CD14-positive monocyte (primary cell): ENCODE data around the gene GTF2I. TPM values are rescaled to one million over a fixed set of nuclear protein-coding genes. Genes with fewer than 3 reads are reported as not detected.
"Not testable (repeated sequence)": the region's sequence is repeated elsewhere in the genome, so short reads cannot be mapped to it uniquely, and the experiment has no call there.

ENCODE experiments used
- DNase-seq, 3 donors: peaks; one replicate each; pipeline ENCODE4 v3.0.0-alpha.2; 2011 to 2022
- H2AFZ ChIP-seq: 2 replicates; pipeline ENCODE4 v1.6.0; 2012; ENCODE audit warnings: mild to moderate bottlenecking, low read depth, low read length, inconsistent platforms; ENCODE audit not compliant: insufficient read depth, poor library complexity, severe bottlenecking
- H3K27ac ChIP-seq, 2 donors: 1 replicate in 1 of 2; 2 replicates in 1 of 2; pipeline ENCODE4 v1.5.1; 2012 to 2013; ENCODE audit warnings: low read length in 2 of 2, control low read depth in 1 of 2, inconsistent platforms in 1 of 2, low read depth in 1 of 2, mild to moderate bottlenecking in 1 of 2
- H3K27me3 ChIP-seq, 2 donors: one replicate each; pipeline versions ENCODE4 v1.6.0 to v1.6.1; 2011 to 2013; ENCODE audit warnings: low read length in 2 of 2; ENCODE audit not compliant: control insufficient read depth in 2 of 2, insufficient read depth in 2 of 2
- H3K36me3 ChIP-seq, 2 donors: replicated peaks in 1 of 2; 1 replicate in 1 of 2; 2 replicates in 1 of 2; pipeline versions ENCODE4 v1.5.1 to v1.6.1; 2012 to 2013; ENCODE audit warnings: low read length in 2 of 2, control low read depth in 1 of 2, inconsistent platforms in 1 of 2, mild to moderate bottlenecking in 1 of 2; ENCODE audit not compliant: insufficient read depth in 2 of 2, control insufficient read depth in 1 of 2
- H3K4me1 ChIP-seq, 2 donors: 1 replicate in 1 of 2; 2 replicates in 1 of 2; pipeline versions ENCODE4 v1.5.1 to v1.6.1; 2012 to 2013; ENCODE audit warnings: low read length in 2 of 2, control low read depth in 1 of 2, inconsistent platforms in 1 of 2, mild to moderate bottlenecking in 1 of 2, moderate library complexity in 1 of 2; ENCODE audit not compliant: insufficient read depth in 2 of 2, control insufficient read depth in 1 of 2
- H3K4me2 ChIP-seq: replicated peaks from 2 replicates; pipeline ENCODE3; 2012; ENCODE audit warnings: low read length, moderate library complexity, mild to moderate bottlenecking; ENCODE audit not compliant: poor library complexity, severe bottlenecking; ENCODE audit errors: extremely low read depth
- H3K4me3 ChIP-seq, 3 experiments: fragments of 200-600 bp in 1 of 3; sonication (generic) in 1 of 3; replicated peaks in 1 of 3; 1 replicate in 2 of 3; 2 replicates in 1 of 3; pipeline ENCODE4 v1.5.1; 2011 to 2013; ENCODE audit warnings: low read length in 3 of 3, mild to moderate bottlenecking in 3 of 3, control low read depth in 2 of 3, low read depth in 2 of 3, inconsistent platforms in 1 of 3, moderate library complexity in 1 of 3
- H3K79me2 ChIP-seq: 2 replicates; pipeline ENCODE4 v1.6.0; 2012; ENCODE audit warnings: mild to moderate bottlenecking, control low read depth, inconsistent platforms, low read length, moderate library complexity; ENCODE audit not compliant: insufficient read depth
- H3K9ac ChIP-seq: 2 replicates; pipeline ENCODE4 v1.6.0; 2017; ENCODE audit warnings: low read length, mild to moderate bottlenecking; ENCODE audit not compliant: insufficient read depth, poor library complexity, severe bottlenecking
- H3K9me3 ChIP-seq, 2 donors: replicated peaks in 1 of 2; 1 replicate in 1 of 2; 2 replicates in 1 of 2; pipeline versions ENCODE4 v1.5.1 to v1.6.1; 2012 to 2013; ENCODE audit warnings: low read length in 2 of 2, control low read depth in 1 of 2; ENCODE audit not compliant: control insufficient read depth in 1 of 2, insufficient read depth in 1 of 2
- H4K20me1 ChIP-seq: 2 replicates; pipeline ENCODE4 v1.6.0; 2012; ENCODE audit warnings: mild to moderate bottlenecking, low read length, control low read depth, moderate library complexity; ENCODE audit not compliant: insufficient read depth
- H3K27ac Mint-ChIP-seq, 7 donors: one replicate each; pipeline ENCODE4 v1.8.0; 2020; ENCODE audit warnings: mild to moderate bottlenecking in 7 of 7, mixed read lengths in 7 of 7, moderate library complexity in 6 of 7, inconsistent platforms in 2 of 7
- H3K27me3 Mint-ChIP-seq, 3 donors: one replicate each; pipeline ENCODE4 v1.8.0; 2021 to 2022; ENCODE audit warnings: low read depth in 3 of 3, mild to moderate bottlenecking in 3 of 3, mixed read lengths in 3 of 3, moderate library complexity in 3 of 3, inconsistent platforms in 1 of 3
- H3K36me3 Mint-ChIP-seq, 2 donors: one replicate each; pipeline ENCODE4 v1.8.0; 2020; ENCODE audit warnings: mixed read lengths in 2 of 2, inconsistent platforms in 1 of 2, mild to moderate bottlenecking in 1 of 2
- H3K4me1 Mint-ChIP-seq: one replicate; pipeline ENCODE4 v1.8.0; 2020; ENCODE audit warnings: mild to moderate bottlenecking, mixed read lengths
- H3K4me3 Mint-ChIP-seq, 2 donors: one replicate each; pipeline ENCODE4 v1.8.0; 2020; ENCODE audit warnings: mild to moderate bottlenecking in 2 of 2, mixed read lengths in 2 of 2, moderate library complexity in 1 of 2
- H3K9me3 Mint-ChIP-seq, 7 donors: one replicate each; pipeline ENCODE4 v1.8.0; 2020 to 2022; ENCODE audit warnings: mixed read lengths in 7 of 7, mild to moderate bottlenecking in 6 of 7, moderate library complexity in 6 of 7, inconsistent platforms in 2 of 7
- WGBS: methylation state at CpG from one replicate; pipeline ENCODE4 v1.1.5; 2013; ENCODE audit warnings: missing lambda C conversion rate; ENCODE audit not compliant: insufficient coverage; 5-methylcytosine and 5-hydroxymethylcytosine counted together
- intact Hi-C, 2 donors: fragments of 100-400 bp; cut with micrococcal nuclease; formaldehyde crosslinking; loops; one replicate each; pipeline versions ENCODE4 v1.15.0 to v1.15.1; 2023
- polyA plus RNA-seq, 3 donors: library from polyadenylated mRNA; depleted of rRNA in 1 of 3; unstranded in 2 of 3; stranded (reverse) in 1 of 3; fragments of 300-500 nt in 2 of 3; fragments of >200 nt in 1 of 3; fragmentation: Illumina TruSeq in 2 of 3; gene quantifications; 1 replicate in 2 of 3; 2 replicates in 1 of 3; pipeline ENCODE4 v1.2.3, GENCODE V29; 2012 to 2021

Gene GTF2I
- polyA plus RNA-seq, 3 donors = 20.9 to 87.8 (median 28.2) TPM

- H3K4me1 Mint-ChIP-seq, H3K27me3 Mint-ChIP-seq, H3K79me2 ChIP-seq, H3K27me3 ChIP-seq, H3K36me3 Mint-ChIP-seq, H3K4me1 ChIP-seq, H3K4me2 ChIP-seq, H4K20me1 ChIP-seq, H3K9me3 ChIP-seq, H2AFZ ChIP-seq, intact Hi-C loops, H3K36me3 ChIP-seq, H3K4me3 Mint-ChIP-seq, H3K9ac ChIP-seq, H3K4me3 ChIP-seq, H3K27ac ChIP-seq, H3K9me3 Mint-ChIP-seq: not testable (repeated sequence)
- 0% methylated on average over 13 of the region's 82 CpGs for WGBS
- DNase-seq = peak; percentile 86 to 89 (median 87)
- H3K27ac Mint-ChIP-seq = peak overlapping the region in 2 of 7 donors; percentile 50 to 65
Measured at GRCh38 chr7:74788369-74789150, 131.0 kb downstream of the GTF2I start.

GRCh38 chr7:74789200-74789736, 131.8 kb downstream of the GTF2I start:
- no CpG with 5 or more reads among the region's 24 CpGs for WGBS
- H3K27me3 Mint-ChIP-seq, H3K4me1 Mint-ChIP-seq, H3K27ac ChIP-seq, H3K4me3 Mint-ChIP-seq, H3K4me1 ChIP-seq, H2AFZ ChIP-seq, H3K36me3 ChIP-seq, H3K9ac ChIP-seq, H3K4me2 ChIP-seq, H3K9me3 ChIP-seq, H3K27me3 ChIP-seq, H3K4me3 ChIP-seq, H4K20me1 ChIP-seq, H3K36me3 Mint-ChIP-seq, DNase-seq, H3K9me3 Mint-ChIP-seq, H3K79me2 ChIP-seq, intact Hi-C loops: not testable (repeated sequence)
- H3K27ac Mint-ChIP-seq = peak overlapping the region in 5 of 7 donors; percentile 41 to 79 (median 69)

GRCh38 chr7:74797848-74798622, 140.5 kb downstream of the GTF2I start:
- H3K79me2 ChIP-seq, intact Hi-C loops, H3K27me3 Mint-ChIP-seq, H3K36me3 ChIP-seq, H3K4me1 ChIP-seq, H3K27ac ChIP-seq, H3K4me1 Mint-ChIP-seq, H3K36me3 Mint-ChIP-seq, H3K4me3 Mint-ChIP-seq, DNase-seq, H3K27ac Mint-ChIP-seq, H2AFZ ChIP-seq, H3K9ac ChIP-seq, H3K27me3 ChIP-seq, H3K4me2 ChIP-seq, H3K9me3 Mint-ChIP-seq, H3K4me3 ChIP-seq, H3K9me3 ChIP-seq, H4K20me1 ChIP-seq: not testable (repeated sequence)
- WGBS = no CpG with 5 or more reads among the region's 27 CpGs

- H3K36me3 Mint-ChIP-seq, H2AFZ ChIP-seq, H3K4me3 ChIP-seq, H3K27ac ChIP-seq, H3K4me1 ChIP-seq, DNase-seq, H3K4me1 Mint-ChIP-seq, H3K4me2 ChIP-seq, H3K9me3 Mint-ChIP-seq, H3K27me3 ChIP-seq, H3K79me2 ChIP-seq, H3K9ac ChIP-seq, intact Hi-C loops, H3K27ac Mint-ChIP-seq, H4K20me1 ChIP-seq, H3K27me3 Mint-ChIP-seq, H3K4me3 Mint-ChIP-seq, H3K9me3 ChIP-seq, H3K36me3 ChIP-seq: not testable (repeated sequence)
- no CpG with 5 or more reads among the region's 4 CpGs for WGBS
Measured at GRCh38 chr7:74798644-74799043, 141.1 kb downstream of the GTF2I start.
